Astrocyte (in vitro differentiated cells and primary cell): ENCODE results near the gene SIRPB2. TPM values are rescaled to one million over a fixed set of nuclear protein-coding genes. Genes with fewer than 3 reads are reported as not detected.

Source experiments
- DNase-seq: peaks from one replicate; pipeline ENCODE4 v3.0.0-alpha.2; 2010; ENCODE audit warnings: low read depth
- FAIRE-seq: peaks from 2 replicates; lab custom pipeline; 2011; peaks lifted over from hg19 to GRCh38; lab: Jason Lieb, UNC
- H2AFZ ChIP-seq: 2 replicates; pipeline ENCODE4 v1.6.0; 2012; ENCODE audit warnings: low read depth, low read length, inconsistent platforms
- H3K27ac ChIP-seq: 2 replicates; pipeline ENCODE4 v1.5.1; 2011; ENCODE audit warnings: low read depth, low read length, inconsistent platforms
- H3K27me3 ChIP-seq: 2 replicates; pipeline ENCODE4 v1.6.0; 2011; ENCODE audit warnings: low read length, inconsistent platforms; ENCODE audit not compliant: insufficient read depth
- H3K36me3 ChIP-seq: 2 replicates; pipeline ENCODE4 v1.5.1; 2011; ENCODE audit warnings: low read length, inconsistent platforms; ENCODE audit not compliant: insufficient read depth
- H3K4me1 ChIP-seq: 2 replicates; pipeline ENCODE4 v1.5.1; 2011; ENCODE audit warnings: low read length, inconsistent platforms; ENCODE audit not compliant: insufficient read depth
- H3K4me2 ChIP-seq: 2 replicates; pipeline ENCODE4 v1.6.0; 2012; ENCODE audit warnings: low read length, inconsistent platforms
- H3K4me3 ChIP-seq: 2 replicates; pipeline ENCODE4 v1.5.1; 2011; ENCODE audit warnings: low read depth, mild to moderate bottlenecking, low read length, inconsistent platforms; ENCODE audit not compliant: insufficient read depth
- H3K79me2 ChIP-seq: 2 replicates; pipeline ENCODE4 v1.6.0; 2012; ENCODE audit warnings: mild to moderate bottlenecking, low read length, inconsistent platforms; ENCODE audit not compliant: insufficient read depth
- H3K9ac ChIP-seq: 2 replicates; pipeline ENCODE4 v1.6.0; 2012; ENCODE audit warnings: mild to moderate bottlenecking, low read length, inconsistent platforms
- H3K9me3 ChIP-seq: 2 replicates; pipeline ENCODE4 v1.5.1; 2012; ENCODE audit warnings: low read depth, mild to moderate bottlenecking, low read length, inconsistent platforms; ENCODE audit not compliant: insufficient read depth
- H4K20me1 ChIP-seq: 2 replicates; pipeline ENCODE4 v1.6.0; 2012; ENCODE audit warnings: low read length, inconsistent platforms; ENCODE audit not compliant: insufficient read depth
- H3K27ac Mint-ChIP-seq: one replicate; pipeline ENCODE4 v1.8.0; 2021; ENCODE audit warnings: mild to moderate bottlenecking, mixed read lengths; ENCODE audit not compliant: unreplicated experiment
- H3K27me3 Mint-ChIP-seq: one replicate; pipeline ENCODE4 v1.8.0; 2021; ENCODE audit warnings: low read depth, mixed read lengths; ENCODE audit not compliant: unreplicated experiment
- H3K36me3 Mint-ChIP-seq: one replicate; pipeline ENCODE4 v1.8.0; 2021; ENCODE audit warnings: low read depth, mixed read lengths; ENCODE audit not compliant: unreplicated experiment
- H3K4me1 Mint-ChIP-seq: one replicate; pipeline ENCODE4 v1.8.0; 2021; ENCODE audit warnings: low read depth, mixed read lengths; ENCODE audit not compliant: unreplicated experiment
- H3K4me3 Mint-ChIP-seq: one replicate; pipeline ENCODE4 v1.8.0; 2021; ENCODE audit warnings: mild to moderate bottlenecking, moderate library complexity, mixed read lengths; ENCODE audit not compliant: unreplicated experiment
- H3K9me3 Mint-ChIP-seq: one replicate; pipeline ENCODE4 v1.8.0; 2021; ENCODE audit warnings: mild to moderate bottlenecking, mixed read lengths; ENCODE audit not compliant: unreplicated experiment
- EZH2 ChIP-seq: IDR thresholded peaks from 2 replicates; pipeline ENCODE4 v1.6.1; 2012; ENCODE audit warnings: mild to moderate bottlenecking, low read length, inconsistent platforms; ENCODE audit not compliant: insufficient read depth
- total RNA-seq: library from RNA; stranded (reverse); gene quantifications from 2 replicates; pipeline ENCODE4 v1.2.1, GENCODE V29; 2021
- TF ChIP-seq, protein P1 (sequence below): IDR thresholded peaks from 2 replicates; pipeline ENCODE4 v1.5.1; 2011; ENCODE audit warnings: low read depth, mild to moderate bottlenecking, inconsistent platforms, low read length, moderate library complexity; ENCODE audit not compliant: insufficient read depth

The SIRPB2 gene
- total RNA-seq, 1 donor from 2014 or later, result not detected

DNA sequence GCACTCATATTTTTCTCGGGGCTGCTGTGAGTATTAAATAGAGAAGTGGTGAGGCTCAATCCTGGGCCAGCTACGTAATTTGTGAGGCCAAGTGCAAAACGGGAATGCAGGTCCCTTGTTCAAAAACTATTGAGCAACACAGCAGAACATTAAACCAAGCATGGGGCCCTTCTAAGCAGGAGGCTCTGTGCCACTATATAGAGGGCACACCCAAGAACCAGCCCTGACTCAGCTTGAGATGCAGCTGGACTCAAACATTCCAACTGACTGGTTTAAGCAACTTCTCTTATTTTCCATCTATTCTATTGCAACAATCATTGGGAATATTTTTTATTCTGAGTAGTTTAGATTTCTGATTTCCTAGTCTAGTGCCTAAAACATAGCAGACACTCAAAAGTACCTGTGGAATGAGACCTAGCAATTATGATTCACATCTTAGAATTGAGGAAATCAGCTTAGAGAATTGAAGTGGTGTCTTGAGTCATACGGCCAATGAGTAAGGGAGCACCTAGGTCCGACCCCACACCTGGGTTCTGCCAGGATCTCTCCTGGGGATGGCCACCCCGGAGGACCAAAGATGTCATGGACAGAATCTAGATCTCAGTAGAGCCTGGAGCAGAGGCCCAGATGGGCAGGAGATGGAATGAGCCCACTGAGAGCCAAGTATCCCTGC, 1.3 kb downstream of the SIRPB2 start:
- no peaks in the 10 kb centered on the region for H3K4me1 Mint-ChIP-seq
- no peak for DNase-seq
- no peak overlapping the region for H3K27ac Mint-ChIP-seq

DNA sequence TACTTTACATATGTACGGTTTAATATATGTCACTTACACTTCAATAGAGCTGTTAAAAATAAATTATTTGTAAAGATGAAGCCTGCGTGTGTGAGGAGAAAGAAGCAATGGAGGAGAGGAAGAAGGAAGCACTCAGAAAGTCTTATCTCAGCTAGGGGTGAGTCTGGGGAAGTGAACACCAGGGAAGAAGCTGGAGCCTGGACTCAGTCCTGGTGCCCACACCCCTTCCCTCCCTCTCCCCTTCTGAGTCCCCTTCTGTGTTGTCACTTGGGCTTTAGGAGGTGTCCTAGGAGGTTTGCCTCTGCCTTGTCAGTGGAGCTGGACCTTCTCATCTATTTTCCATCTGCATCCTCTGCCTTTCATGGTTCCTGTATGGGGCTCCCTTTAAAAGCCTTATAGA, 1.9 kb downstream of the SIRPB2 start:
- TF ChIP-seq EZH2, result no peak
- TF ChIP-seq, protein P1, sequence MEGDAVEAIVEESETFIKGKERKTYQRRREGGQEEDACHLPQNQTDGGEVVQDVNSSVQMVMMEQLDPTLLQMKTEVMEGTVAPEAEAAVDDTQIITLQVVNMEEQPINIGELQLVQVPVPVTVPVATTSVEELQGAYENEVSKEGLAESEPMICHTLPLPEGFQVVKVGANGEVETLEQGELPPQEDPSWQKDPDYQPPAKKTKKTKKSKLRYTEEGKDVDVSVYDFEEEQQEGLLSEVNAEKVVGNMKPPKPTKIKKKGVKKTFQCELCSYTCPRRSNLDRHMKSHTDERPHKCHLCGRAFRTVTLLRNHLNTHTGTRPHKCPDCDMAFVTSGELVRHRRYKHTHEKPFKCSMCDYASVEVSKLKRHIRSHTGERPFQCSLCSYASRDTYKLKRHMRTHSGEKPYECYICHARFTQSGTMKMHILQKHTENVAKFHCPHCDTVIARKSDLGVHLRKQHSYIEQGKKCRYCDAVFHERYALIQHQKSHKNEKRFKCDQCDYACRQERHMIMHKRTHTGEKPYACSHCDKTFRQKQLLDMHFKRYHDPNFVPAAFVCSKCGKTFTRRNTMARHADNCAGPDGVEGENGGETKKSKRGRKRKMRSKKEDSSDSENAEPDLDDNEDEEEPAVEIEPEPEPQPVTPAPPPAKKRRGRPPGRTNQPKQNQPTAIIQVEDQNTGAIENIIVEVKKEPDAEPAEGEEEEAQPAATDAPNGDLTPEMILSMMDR, result no peak
- no peak overlapping the region for H3K4me3 ChIP-seq
- H3K9ac ChIP-seq, result no peak overlapping the region
- no peak overlapping the region for H3K4me2 ChIP-seq
- H3K27ac ChIP-seq, result no peak overlapping the region
- FAIRE-seq, result no peak
- no peaks in the 10 kb centered on the region for H3K4me1 ChIP-seq
- peaks cover 5% of the 10 kb centered on the region for H3K9me3 Mint-ChIP-seq
- no peak overlapping the region for H2AFZ ChIP-seq
- no peaks in the 10 kb centered on the region for H3K79me2 ChIP-seq
- no peaks in the 10 kb centered on the region for H4K20me1 ChIP-seq
- H3K36me3 ChIP-seq, result no peaks in the 10 kb centered on the region
- no peak overlapping the region for H3K4me3 Mint-ChIP-seq
- peaks cover 14% of the 10 kb centered on the region for H3K27me3 Mint-ChIP-seq
- no peak overlapping the region for H3K27ac Mint-ChIP-seq
- peaks cover 22% of the 10 kb centered on the region for H3K27me3 ChIP-seq
- no peaks in the 10 kb centered on the region for H3K36me3 Mint-ChIP-seq
- no peaks in the 10 kb centered on the region for H3K9me3 ChIP-seq
- peaks cover under 1% of the 10 kb centered on the region for H3K4me1 Mint-ChIP-seq
- DNase-seq, result no peak

More for the DNA sequence above, 1.3 kb downstream of the SIRPB2 start:
- no peak for FAIRE-seq
- no peak overlapping the region for H3K27ac ChIP-seq
- no peak overlapping the region for H3K9ac ChIP-seq
- H3K4me1 ChIP-seq, result no peaks in the 10 kb centered on the region
- Mint-ChIP-seq H3K36me3 (no peaks in the 10 kb centered on the region), H3K9me3 (peaks cover 5% of the 10 kb centered on the region), H3K4me3 (no peak overlapping the region), H3K27me3 (peaks cover 20% of the 10 kb centered on the region)
- peaks cover 27% of the 10 kb centered on the region for H3K27me3 ChIP-seq
- no peaks in the 10 kb centered on the region for H3K9me3 ChIP-seq
- no peak overlapping the region for H3K4me2 ChIP-seq
- no peaks in the 10 kb centered on the region for H4K20me1 ChIP-seq
- no peak for TF ChIP-seq EZH2
- TF ChIP-seq, protein P1, result no peak
- no peaks in the 10 kb centered on the region for H3K36me3 ChIP-seq
- H3K4me3 ChIP-seq, result no peak overlapping the region
- no peaks in the 10 kb centered on the region for H3K79me2 ChIP-seq
- no peak overlapping the region for H2AFZ ChIP-seq

DNA sequence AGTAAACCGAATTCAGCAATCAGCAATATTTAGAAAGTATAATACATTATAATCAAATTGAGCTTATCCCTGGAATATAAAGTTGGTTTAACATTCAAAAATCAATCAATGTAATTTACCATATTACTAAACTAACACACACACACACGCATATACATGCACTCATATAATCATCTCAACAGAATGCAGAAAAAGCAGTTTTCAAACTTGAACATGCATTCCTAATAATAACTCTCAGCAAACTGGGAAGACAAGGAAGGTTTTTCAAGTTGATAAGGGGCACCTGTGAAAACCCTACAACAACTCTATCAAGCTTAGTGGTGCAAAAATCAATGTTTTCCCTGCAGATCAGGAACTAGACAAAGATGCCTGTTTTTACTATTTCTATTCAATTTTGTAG, 4.7 kb downstream of the SIRPB2 start:
- no peak overlapping the region for H3K4me3 ChIP-seq
- Mint-ChIP-seq H3K27me3 (peaks cover 2% of the 10 kb centered on the region), H3K4me1 (peaks cover 1% of the 10 kb centered on the region), H3K36me3 (no peaks in the 10 kb centered on the region), H3K4me3 (no peak overlapping the region), H3K9me3 (no peaks in the 10 kb centered on the region), H3K27ac (no peak overlapping the region)
- H3K9ac ChIP-seq, result no peak overlapping the region
- no peak for TF ChIP-seq EZH2
- TF ChIP-seq, protein P1, result no peak
- FAIRE-seq (no peak), DNase-seq (no peak)
- H3K27me3 ChIP-seq, result peaks cover 7% of the 10 kb centered on the region
- no peak overlapping the region for H2AFZ ChIP-seq
- no peak overlapping the region for H3K27ac ChIP-seq
- no peaks in the 10 kb centered on the region for H3K4me1 ChIP-seq
- no peaks in the 10 kb centered on the region for H4K20me1 ChIP-seq
- H3K79me2 ChIP-seq, result no peaks in the 10 kb centered on the region
- H3K36me3 ChIP-seq, result no peaks in the 10 kb centered on the region
- no peaks in the 10 kb centered on the region for H3K9me3 ChIP-seq
- H3K4me2 ChIP-seq, result no peak overlapping the region
